Epidermal melanocyte (primary cell): ENCODE results near the gene PCARE.
A peak's percentile ranks its signal among the peaks of the same experiment; 100 is the strongest.
"Not testable (repeated sequence)": the region's sequence is repeated elsewhere in the genome, so short reads cannot be mapped to it uniquely, and the experiment has no call there.

Experiments used
- DNase-seq: peaks from one replicate; pipeline ENCODE4 v3.0.0; 2011; ENCODE audit warnings: low spot score; ENCODE audit not compliant: insufficient read length

PCARE gene

GRCh38 chr2:29097569-29097968 is 23.2 kb upstream of the PCARE start:
- DNase-seq, result no peak

DNA sequence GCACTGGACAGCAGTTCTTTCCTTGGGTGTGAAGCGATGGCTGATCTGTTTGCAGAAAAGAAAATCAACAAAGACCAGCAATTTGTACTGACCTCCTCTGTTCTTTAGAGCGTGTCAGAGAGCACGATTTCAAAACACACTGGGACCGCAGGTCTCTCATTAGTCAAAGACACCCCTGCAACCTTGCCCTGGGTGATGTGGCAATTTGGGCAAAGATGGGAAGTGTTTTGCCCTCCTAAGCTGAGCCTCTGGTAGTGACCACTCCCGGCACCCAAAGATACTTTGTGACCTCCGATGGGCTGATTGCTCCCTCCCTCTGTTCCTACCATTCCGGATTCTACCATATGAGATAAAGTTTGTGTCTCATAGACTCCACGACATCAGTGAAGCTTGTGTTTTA is 22.6 kb upstream of the PCARE start:
- no peak for DNase-seq

DNA sequence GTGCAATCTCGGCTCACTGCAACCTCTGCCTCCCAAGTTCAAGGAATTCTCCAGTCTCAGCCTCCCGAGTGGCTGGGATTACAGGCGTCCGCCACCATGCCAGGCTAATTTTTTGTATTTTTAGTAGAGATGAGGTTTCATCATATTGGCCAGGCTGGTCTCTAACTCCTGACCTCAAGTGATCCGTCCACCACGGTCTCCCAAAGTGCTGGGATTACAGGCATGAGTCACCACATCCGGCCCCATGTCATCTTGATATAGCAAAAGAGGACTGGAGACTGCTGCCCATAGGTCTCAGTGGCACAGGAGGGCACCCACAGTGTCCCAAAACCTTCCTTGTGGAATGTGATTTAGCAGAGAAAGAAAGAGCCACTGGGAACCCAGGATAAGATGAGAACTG is 16.0 kb upstream of the PCARE start:
- DNase-seq, result not testable (repeated sequence)

GRCh38 chr2:29084554-29084953 is 10.2 kb upstream of the PCARE start:
- no peak for DNase-seq

DNA sequence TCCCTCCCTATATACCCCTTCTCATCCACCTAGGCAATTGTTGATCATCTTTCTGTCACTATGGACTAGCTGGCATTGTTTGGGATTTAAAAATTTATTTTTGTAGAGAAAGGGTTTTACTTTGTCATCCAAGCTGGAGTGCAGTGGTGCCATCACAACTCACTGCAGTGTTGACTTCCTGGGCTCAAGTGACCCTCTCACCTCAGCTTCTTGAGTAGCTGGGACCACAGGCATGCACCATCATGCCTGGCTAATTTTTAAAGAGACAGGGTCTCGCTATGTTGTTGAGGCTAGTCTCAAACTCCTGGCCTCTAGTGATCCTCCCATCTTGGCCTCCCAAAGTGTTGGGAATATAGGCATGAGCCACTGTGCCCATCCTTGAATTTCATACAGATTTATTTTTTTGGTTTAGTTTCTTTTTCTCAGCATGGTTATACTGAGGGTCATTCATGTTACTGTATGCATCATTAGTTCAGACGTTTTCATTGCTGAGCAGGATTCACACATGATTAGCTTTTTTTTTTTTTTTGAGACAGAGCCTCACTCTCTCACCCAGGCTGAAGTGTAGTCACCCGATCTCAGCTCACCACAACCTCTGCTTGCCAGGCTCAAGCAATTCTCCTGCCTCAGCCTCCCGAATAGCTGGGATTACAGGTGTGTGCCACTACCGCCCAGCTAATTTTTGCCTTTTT is 8.6 kb upstream of the PCARE start:
- DNase-seq, result no peak

DNA sequence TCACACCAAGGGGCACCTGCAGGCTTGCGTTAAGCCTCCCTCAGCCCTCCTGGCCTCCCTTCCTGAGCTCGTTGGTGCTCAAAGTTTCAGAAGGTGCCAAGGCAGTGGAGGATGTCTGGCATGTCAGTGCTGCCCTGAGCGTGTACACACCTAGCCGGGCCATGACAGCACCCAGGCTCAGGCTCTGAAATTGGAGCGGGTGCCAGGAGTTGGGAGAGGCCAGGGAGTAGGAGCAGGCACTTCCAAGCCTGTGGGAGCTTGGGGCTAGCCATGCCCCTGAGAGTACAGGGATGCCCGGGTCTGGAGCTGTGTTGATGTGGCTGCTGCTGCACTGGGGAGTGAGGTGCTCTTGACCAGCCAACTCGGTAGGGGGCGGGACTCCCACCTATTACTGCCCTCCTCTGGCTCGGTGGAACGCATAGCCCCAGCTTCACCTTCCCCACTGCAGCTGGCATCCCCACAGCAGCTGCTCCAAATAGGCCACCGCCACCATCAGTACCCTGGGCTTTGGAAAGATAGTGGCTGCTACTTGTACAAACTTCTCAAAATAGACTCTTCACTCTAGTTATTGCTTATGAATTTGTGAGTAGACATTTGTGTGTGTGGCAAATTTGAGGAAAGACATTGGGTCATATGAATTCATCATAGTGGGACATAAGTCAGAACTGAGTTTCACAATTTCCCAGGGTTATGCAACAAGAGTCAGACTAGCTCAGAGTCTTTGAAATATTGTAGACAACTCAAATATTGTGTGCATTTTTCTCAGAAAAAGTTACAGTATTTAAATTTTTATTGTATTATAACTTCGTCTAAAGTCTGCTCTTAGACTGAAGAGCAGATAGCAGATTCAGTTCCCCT is 6.8 kb upstream of the PCARE start:
- DNase-seq, result no peak

DNA sequence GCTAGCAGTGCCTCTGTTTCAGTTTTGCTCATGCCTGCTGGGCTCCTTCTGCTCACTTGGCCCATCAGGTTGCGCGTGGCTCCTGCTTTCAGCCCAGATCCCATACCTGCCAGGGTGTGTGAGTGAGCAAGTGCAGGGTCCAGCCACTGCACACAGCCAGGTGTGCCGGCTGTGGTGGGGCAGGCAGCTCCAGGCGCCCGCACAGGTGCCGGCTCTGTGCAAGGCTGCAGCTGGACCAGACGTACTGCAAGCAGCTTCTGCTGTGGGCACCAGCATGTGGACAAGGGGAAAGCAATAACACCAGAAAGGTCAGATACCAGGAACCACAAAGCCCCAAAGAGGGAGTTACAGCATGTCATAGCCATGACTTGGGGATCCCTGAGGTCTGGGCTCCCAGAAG is 5.6 kb upstream of the PCARE start:
- DNase-seq, result no peak

DNA sequence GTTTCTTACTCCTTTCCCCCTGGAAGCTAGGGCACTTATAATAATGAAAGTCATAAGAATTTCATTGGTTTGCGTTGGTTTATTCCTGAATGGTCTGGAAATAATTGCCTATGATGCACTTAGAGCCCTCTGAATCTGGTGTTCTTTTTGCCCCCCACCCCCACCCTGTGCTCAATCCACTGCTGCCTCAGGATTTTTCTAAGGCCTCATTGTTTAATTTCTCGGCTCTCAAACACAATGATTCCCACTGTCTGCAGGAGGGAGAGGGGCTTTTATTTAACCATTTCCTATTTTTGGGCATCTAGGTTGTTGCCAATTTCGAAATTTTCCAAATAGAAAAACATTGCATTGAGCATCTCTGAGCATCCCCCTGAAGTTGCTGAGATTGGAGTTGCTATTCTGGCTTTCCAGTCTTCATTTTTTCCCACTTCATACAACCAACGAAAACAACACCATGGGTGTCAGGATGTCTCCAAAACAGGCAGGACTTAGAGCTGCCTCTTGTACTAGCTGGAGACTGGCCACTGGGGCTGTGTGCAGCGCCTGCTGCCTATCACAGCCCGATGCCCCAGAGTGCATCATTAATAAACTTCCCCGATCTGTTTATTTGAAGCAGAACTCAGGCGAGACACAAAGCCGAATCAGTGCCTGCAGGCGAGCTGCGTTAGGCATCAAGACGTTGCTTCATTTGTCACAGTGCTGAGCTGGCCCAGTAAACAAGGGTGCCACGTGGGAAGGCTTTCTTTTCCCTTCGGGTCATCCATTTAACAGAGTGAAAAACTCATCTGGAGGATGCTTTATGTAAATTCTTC is 1.8 kb upstream of the PCARE start:
- DNase-seq, result peak; percentile 65

GRCh38 chr2:29073933-29074332 is 390 bp downstream of the PCARE start:
- DNase-seq, result no peak

GRCh38 chr2:29072971-29073725 is 1.2 kb downstream of the PCARE start:
- DNase-seq, result no peak

- DNase-seq, result no peak
Observed at GRCh38 chr2:29072251-29072650, 2.1 kb downstream of the PCARE start.

GRCh38 chr2:29071032-29071975 is 3.0 kb downstream of the PCARE start:
- no peak for DNase-seq

DNA sequence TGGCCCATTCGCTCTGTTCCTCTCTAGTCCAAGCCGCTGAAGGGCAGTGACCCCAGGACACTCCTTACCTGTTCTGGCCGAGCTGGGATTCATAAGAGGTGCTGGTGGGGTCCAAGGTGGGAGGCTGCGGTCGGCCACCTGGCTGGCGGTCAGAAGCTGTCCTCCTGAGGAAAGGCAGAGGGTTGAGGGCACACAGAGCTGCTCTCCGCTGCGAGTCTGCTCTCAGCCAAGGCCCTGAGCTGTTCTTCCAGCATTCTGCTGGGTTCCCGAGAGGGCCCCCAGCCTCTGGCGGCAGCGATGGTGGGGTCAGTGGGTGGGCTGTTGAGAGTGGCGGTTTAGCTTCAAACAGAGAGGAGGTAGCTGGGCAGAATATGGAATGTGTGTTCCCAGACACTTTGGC is 3.8 kb downstream of the PCARE start:
- DNase-seq, result no peak

- no peak for DNase-seq
Observed at GRCh38 chr2:29068513-29068912, 5.8 kb downstream of the PCARE start.

GRCh38 chr2:29066997-29067605 is 7.2 kb downstream of the PCARE start:
- DNase-seq, result no peak

GRCh38 chr2:29066271-29066860 is 8.0 kb downstream of the PCARE start:
- no peak for DNase-seq

DNA sequence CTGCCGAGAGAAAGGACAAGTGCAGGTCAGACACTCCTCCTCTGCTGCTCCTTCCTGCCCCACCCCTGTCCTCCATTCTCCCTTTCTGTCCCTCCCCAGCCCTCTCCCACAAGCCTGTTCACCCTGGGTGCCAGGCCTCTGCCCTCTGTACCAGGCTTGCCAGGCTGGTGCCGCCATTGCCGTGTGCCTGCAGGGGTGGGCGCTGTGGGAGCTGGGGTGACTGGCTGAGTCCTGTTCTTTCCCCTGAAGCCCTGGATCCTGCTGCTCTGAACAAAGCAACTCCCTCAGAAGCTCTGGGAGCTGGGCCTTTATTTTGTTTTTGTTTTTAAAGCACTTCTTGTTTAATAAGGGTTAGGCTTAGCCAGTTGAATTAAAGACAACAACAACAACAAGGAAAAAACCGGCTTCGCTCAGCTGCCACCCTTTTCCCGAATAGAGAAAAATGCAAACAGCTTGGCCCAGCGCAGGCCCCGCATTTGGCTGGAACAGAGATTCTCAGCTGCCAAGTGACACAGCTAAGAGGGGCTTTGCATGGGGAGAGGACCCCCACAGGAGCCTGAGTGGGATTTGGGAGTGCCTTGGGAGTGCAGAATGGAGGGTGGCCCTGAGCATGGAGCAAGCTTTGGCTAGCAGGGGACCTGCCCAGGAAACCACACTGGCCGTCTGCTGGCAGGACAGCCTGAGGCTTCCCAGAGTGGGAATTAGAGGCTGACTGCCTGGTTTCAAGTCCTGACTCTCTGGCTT is 9.1 kb downstream of the PCARE start:
- no peak for DNase-seq

- no peak for DNase-seq
Observed at GRCh38 chr2:29064746-29065067, 9.6 kb downstream of the PCARE start.

GRCh38 chr2:29064346-29064715 is 10.0 kb downstream of the PCARE start:
- DNase-seq, result no peak
